ENCODE measurements around the gene AUTS2.

AUTS2 gene

DNA sequence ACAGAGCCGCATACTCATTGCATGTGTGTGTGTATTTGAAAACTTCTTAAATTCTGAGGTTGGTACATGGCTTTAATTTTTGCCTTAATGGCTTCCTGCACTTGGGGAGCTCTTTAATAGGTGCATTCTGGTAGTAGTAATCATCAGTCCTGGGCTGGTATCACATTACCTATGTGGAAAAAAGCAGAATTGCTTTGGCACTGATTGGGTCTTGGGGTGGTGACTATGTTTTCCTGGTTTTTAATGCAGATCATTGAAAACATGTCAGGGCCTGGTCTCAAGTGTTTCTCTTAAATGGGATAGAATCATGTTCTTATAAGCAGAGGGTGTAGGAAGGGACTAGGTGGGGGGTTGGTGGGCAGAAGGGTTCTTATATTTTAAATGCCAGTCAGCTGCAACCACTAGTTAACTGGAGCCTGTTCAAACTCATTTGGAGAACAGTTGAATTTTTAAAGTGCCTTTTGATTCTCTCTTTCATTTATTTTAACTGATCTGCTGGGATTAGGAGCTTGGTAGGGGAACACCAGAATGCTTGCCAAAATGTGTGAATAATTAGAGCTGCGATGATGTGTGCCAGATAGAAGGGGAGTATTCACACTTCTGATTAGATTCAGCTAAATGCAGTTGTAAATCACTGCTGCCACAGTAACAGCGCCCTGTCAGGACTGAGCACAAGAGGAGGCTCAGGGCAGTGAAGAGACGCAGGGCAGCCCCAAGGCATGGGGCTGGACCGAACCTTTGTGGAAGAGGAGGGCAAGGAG is 900.1 kb downstream of the AUTS2 start:
- no peak for DNase-seq (ENCODE audit: low read depth in 2 of 2)

DNA sequence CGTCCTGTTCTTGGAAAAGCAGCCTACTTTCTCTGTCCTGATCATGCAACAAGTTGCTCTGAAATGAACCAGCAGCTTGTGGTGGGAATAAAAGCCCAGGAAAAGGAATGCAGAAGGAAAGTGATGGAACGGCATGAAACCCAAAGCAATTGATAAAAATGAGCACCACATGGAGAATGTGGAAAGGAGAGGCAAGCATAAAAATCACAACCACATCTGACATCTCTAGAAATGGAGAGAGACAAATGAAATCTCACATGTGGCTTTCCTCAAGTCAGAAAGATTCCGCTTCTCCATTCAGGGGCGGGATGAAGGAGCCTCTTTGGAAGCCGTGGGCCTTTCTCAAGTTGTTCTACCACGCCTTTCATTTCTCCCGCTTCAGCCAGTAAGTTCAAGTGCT is 902.0 kb downstream of the AUTS2 start:
- no peak for DNase-seq (ENCODE audit: low read depth in 2 of 2)

DNA sequence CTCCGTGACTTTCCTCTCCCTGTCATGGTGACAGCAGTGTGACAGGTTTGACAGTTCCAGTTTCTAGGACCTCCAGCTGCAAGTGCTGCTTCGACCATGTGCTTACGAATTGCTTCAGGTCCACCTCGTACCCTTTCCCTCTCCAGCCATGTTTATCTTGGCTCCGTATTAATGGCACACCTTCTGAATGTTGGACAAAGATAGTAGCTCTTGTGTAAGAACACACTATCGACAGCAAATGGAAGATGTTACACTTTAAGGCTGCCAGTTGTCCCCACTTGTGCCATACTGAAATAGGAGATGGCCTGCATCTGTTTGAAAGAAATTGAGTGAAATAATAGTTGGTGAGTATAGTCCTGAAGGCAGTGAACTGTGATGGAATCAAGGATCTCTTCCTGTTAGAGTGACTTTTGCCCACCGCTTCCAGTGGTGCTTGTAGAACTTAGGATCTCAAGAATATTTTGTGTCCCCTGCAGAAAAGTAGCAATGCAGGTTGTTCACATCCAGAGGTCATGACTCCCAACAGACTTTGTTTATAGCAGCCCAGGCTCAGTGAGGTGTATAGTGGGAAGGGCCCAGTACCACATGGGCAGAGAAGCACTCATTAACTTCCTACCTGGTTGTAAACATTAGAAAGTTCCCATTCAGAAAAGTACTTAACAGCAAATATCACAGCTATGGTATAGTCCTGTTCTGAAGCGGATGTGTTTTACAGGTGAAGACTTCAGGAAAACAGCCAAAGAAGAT is 904.0 kb downstream of the AUTS2 start:
- DNase-seq (ENCODE audit: low read depth in 2 of 2), result no peak

DNA sequence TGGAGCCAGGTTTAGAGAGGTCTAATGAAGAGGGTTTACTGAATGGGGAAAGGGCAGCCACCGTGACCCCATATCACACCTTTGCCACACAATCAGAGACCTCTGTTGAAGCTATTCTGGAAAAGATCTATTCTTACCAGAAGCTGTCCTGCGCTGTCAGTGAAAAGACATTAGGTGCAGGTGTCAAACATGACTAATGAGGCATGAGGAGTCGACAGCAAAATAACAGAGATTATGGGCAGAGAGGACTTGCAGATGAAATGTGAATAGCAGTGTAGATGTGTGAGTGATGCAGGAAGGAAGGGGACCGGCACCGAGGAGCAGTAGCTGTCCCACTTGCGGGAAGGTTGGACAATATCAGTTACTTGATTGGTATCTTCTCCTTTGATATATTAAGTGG is 906.0 kb downstream of the AUTS2 start:
- no peak for DNase-seq (ENCODE audit: low read depth in 2 of 2)

DNA sequence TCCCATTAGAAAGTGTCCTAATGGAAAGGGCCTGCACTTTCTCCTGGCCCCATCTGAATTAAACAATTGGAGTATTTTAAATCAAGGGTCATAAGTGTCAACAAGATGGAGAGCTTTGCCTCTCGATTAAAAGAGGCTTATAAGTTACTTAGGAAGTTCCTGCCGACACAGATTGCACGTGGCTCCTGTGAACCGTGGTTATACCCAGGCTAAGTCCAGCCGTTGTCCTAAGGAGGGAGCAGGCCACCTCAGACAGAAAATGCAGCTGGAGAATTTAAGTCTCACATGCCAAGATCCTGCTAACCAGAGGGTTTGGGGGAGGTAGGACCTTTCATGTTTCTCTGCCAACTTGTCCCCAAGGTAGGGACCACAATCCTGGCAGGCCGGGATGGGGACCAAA is 907.2 kb downstream of the AUTS2 start:
- no peak for DNase-seq (ENCODE audit: low read depth in 2 of 2)

DNA sequence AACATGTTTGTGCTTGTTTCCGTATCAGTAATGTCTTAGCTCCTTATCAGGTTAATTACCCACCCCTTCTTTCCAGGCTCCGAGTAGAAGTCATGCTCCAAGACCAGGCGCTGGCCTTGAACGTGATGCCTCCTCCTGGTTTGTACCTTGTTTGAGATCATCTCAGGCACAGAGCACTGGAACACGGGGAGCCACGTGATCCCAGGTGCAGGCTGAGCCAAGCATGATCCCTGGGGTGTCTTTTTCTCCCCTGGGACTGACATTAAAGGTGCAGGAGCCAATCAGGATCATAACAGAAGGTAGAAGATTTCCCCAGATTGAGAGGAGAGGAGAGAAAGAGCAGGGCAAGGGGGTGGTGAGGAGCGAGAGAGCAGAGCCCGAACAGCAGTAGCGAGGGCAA is 907.6 kb downstream of the AUTS2 start:
- DNase-seq (ENCODE audit: low read depth in 2 of 2), result no peak

DNA sequence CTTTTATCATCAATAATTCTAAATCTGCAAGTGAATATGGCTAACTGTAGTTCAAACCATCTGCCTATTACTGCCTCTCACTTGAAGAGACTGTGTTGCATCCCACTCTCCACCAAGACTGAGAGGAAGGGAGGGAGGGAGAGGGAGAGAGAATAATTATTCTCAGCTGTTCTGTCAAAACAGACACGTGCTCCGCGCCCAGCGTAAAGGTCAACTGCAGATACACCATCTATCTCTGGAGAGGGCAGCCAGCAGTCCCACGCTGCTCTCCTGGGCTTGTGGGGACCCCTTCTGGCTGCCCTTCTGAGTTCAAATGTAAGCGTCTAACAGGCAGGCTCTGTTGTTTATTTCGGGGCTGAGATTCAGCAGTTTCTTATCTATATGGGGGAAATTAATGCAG is 908.2 kb downstream of the AUTS2 start:
- DNase-seq (ENCODE audit: low read depth in 2 of 2), result no peak

DNA sequence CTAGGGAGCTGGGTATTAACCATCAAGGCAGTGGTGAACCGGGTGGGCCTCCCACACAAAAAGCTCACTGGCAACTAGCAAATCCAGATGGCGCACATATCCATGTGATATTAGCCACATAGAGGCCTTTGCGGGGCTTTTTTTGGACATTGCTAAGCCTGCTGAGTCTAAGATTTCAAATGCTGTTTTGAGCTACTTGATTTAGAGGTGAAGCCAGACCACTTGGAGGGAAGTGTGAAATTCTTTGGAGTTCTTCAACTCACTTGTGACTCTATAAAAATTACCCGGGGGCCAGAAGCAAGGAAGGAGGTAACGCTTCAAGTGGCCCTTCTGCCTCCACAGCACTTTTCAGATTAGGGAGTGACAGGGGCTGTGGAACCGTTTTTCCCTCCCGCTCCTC is 913.9 kb downstream of the AUTS2 start:
- no peak for DNase-seq (ENCODE audit: low read depth in 2 of 2)

DNA sequence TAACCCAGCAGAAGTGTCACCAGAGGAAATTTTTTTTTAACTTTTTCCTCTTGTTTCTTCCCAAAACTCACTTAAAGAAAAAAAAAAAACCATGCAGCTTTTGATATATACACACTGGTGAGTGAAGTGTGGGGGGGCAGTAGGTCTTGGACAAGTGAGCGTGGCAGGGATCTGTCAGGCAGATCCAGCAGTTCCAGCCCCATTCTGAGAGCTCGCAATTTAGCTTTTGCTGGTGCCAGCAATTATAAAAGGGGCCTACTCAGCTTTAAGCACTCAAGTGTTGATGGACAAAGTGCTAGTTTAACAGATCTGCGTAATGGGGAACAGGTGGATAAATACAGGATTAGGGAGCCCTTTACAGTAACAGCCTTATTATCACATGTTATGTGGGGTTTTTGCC is 914.5 kb downstream of the AUTS2 start:
- DNase-seq (ENCODE audit: low read depth in 2 of 2), result no peak

DNA sequence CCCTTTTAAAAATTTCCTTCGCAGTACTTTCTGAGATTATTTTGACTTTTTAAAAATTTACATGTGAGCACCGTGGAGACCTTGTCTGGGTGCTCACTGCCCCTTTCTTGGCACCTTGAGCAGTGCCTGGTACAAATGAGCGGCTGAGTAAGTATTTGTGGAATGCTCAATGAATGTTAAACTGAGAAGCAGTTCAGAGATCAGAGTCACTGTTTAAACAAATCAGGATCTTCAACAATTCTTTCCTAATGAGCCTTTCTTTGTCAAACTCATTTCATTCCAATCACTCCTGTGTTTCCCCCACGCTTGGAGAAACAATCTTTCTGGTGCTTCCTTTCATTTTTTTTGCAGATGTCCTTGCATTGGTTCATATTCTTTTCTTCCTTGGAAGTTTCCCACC is 922.3 kb downstream of the AUTS2 start:
- DNase-seq (ENCODE audit: low read depth in 2 of 2), result no peak

DNA sequence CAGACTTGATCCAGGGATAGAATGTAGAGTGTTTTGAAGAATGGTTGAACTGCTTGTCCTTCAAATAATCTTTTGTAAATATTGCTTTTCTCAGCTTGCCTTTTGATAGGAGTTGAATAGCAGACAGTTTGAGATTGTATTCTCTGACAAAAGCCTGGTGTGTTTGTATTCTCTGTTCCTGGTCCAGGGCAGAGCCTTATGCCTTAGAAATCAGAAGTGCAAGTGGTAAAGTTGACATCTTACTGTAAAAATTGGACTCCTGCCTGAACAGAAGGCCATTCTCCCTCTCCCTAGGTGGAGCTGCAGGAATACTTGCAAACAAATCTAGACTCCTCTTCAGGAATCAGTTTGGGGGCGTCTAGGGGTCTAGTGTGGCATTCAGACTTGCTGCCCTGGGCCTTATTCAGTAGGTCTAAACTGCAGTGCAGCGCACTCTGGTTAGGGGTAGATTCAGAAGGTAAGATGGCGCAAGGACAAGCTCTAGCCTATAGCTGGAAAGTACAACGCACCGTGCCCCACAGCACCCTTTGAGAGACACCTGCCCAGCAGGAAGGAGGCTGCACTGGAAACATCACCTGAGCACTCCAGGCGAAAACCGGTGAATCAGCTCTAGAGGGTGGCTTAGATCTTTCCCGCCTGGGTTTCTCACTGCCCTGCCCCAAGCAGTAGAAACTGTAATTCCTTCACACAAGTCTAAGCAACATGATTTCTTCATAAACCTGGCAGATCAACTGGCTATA is 925.1 kb downstream of the AUTS2 start:
- DNase-seq (ENCODE audit: low read depth in 2 of 2), result no peak

DNA sequence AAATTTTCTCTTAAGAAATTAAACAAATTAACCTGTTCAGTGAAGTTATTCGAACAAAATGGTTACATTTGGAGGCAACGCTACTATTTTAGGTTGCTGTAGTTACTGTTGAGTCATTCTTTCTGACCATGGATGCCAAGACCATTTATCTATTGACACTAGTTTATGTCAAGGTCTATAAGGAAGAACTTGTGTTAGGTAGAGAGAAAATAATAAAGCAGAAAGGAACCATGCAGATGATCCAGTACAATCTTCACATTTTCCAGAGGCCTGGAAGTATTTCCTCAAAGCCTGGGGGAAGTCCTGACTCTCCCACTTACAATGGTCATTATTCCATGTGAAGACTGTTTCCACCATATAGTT is 925.7 kb downstream of the AUTS2 start:
- no peak for DNase-seq (ENCODE audit: low read depth in 2 of 2)

DNA sequence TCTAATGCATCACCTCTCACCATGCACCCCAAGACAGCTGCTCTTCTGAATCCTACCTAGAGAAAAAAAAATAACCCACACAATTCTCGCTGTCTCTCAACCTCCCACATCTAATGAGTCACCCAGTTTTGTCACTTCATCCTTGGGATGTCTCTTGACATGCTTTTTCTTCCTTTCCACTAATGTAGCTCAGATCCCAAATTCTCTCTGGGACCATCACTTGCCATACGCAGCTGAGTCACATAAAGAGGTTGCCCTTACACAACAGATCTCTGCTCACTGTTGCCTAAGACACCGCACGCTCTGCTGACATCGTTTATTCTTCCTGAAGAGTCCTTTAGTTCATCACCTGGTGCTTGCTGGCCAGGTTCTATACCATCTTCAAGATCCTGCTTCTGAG is 927.7 kb downstream of the AUTS2 start:
- no peak for DNase-seq (ENCODE audit: low read depth in 2 of 2)

DNA sequence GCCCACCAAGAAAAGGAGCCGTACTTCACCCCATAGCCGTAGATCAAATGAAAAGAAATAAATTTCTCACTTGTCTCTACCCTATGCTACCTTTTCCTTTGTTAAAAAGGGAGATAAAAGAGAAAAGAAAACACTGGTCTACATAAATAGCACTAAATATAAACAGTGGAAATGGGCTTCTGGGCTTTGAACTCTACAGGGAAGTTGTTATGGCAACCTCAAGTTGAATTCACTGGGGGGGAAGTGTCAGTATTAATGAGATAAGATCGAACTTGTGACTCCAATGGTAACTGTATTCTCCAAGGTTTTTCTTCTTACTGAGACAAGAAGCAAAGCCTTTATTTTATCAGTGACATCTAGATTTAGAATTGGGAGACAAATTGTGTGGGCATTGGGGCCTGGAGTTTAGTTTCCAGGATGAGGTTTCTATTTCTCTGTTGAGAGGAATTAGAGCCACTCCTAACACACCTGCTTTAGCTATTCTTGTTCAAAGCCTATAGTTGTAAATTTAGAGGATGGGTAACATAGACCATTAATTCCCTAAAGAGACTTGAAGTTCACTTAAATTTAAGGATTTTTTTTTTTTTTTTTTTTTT is 929.3 kb downstream of the AUTS2 start:
- no peak for DNase-seq (ENCODE audit: low read depth in 2 of 2)

DNA sequence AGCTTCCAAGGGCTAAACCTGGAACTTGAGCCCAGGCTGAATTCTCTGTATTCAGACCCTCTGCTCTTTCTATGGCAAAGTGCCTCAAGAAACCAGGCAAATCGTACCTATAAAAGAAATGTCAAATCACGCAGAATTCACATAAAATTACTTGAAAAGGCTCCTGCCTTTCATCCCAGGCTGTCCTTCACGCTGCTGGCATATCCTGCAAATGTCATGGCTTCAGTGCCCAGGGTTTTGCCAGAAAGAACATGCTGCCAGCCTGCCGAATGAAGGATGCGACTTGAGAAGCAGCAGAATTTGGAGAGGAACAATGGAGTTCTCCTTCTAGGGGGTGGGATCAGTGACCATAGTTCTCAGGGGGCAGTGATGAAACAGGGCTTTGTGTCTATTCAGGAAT is 931.2 kb downstream of the AUTS2 start:
- DNase-seq (ENCODE audit: low read depth in 2 of 2), result no peak

DNA sequence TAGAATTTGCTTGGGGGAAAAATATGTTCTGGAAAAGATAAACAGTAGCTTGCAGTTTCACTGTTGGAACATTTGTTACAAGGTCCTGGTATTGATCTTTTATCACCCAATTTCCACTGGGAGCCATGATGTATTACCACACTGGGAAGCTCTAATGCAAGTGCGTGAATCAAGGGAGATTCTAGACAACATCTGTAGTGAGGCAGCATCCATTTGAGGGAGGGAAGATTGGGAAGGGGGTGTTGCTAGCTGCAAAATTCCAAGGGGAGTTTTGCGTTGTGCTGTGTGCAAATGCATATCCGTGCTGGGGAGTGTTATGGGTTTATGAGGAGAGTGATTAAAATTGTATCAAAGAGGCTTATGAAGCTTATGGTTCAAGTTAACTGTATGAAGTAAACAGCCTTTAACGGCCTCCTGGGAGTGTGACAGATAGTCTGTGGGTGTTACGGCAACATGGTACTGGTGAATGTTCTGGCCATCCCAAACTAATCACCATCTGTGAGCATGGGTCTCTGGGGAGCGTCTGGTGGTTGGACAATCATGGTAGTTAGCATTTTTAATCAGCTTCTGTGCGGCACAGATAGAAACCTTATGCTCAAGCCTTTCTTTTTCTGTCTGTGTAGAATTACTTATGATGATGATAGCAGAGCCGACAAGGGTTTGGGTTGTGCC is 931.8 kb downstream of the AUTS2 start:
- no peak for DNase-seq (ENCODE audit: low read depth in 2 of 2)

DNA sequence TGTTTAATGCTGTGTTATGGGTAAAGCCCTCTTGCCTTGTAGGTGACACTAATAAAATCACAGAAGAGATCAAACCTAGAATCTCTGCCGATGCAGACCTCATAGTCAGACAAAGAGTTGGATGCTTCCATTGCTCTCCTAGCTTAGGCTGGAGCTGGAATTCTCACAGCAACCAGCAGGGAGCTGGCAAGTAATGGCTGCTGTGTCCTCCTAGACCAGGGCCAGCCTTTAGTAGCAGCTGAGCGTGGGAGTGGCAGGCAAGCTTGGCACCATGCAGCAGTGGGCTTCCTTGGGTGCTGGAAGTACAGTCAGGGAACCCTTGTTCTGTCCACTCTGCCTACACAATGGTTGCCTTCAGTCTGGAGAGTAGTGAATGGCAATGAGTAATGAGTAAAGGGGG is 935.3 kb downstream of the AUTS2 start:
- no peak for DNase-seq (ENCODE audit: low read depth in 2 of 2)

DNA sequence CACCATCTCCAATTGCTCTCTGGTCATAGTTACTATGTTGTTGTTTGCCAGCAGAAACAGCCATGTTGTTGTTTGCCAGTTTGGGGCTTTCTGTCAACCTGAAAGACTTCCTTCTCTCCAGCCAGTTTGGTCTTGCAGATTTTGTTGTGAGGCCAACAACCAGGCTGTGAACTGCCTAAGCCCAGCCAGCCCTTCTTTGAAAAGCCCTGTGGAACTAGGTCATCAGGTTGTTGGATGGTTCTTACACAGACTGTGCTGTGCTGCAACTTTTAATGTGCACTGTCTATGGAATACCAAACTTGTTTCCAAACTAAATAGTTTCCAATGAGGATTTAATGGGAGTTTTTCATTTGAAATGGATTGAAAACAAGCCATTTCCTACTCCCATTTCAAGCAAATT is 940.9 kb downstream of the AUTS2 start:
- no peak for DNase-seq (ENCODE audit: low read depth in 2 of 2)

DNA sequence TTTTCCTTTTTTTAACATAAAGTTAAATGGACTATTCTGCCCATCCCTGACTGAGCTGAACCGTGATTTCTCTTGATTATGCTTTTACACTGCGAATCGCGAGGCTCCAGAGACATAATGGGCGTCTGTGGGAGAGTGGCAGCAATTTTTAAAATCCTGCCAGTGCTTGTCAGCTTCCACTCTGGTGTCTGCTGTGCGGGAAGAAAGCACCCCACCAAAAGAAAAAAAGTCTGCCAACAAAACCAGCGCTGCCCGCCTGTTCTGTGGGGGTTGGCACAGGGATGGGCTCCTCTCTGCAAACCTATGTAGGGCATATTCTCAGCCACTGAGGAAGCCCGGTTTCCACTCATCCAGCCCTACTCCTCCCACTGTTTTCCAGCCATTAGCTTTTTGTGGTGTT is 941.3 kb downstream of the AUTS2 start:
- DNase-seq (ENCODE audit: low read depth in 2 of 2), result no peak

DNA sequence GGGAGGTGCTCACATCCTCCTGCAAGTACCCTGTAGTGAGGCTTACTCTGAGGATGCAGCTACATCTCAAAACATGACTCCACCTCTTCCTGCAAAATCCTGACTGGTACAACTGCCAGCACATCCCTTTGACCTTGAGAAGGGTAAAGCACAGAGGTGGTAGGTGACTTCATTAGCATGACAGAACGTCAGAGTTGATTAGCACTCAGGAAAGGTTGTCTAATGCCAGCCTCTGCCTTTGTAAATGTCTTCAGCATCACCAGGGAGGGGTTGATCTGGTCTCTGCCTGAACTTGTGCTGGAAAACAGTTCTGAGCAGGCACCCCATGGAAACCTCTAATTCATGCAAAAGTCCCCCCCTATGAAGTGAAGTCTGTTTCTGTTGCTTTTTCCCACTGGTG is 942.4 kb downstream of the AUTS2 start:
- DNase-seq (ENCODE audit: low read depth in 2 of 2), result no peak

DNA sequence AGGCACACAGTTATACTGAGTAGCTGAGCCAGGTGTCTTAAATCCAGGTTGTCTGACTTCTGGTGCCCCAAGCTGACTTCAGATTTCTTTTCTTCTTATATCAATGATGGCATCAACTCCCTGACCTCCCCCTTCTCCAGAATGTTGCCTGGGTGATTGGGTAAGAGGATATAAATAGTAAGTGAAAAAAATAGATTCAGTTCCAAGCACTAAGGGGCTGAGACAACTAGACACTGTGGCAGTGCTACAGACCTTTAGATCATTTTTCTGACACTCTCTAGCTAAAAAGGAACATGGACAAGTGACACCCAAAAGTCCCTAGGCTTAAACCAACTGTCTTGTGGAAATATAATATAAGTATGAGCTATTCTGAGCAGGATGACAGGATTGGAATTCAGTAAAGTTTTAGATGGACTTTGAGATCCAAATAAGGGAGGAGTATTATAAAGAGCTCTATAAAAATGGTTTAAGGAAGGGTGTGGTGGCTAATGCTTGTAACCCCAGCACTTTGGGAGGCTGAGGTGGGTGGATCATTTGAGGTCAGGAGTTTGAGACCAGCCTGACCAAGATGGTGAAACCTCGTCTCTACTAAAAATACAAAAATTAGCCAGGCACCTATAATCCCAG is 944.6 kb downstream of the AUTS2 start:
- no peak for DNase-seq (ENCODE audit: low read depth in 2 of 2)

DNA sequence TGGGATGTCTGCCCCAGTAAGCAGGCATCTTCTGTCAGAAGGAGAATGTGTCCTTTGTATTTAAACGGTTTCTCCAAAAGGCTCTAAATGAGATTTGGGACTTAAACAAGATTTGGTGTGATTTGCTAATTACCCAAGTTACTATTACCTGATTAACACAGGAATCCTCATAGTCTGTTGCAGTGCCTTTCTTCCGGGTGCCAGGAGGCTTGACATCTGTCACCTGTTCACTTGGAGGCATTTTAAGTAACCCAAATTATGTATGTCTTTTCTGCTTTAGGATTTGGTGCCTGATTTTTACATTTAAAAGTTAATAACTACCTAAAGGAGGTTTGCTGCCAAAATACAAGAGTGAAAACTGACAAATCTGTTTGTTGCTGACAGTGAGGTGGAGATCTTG is 945.7 kb downstream of the AUTS2 start:
- no peak for DNase-seq (ENCODE audit: low read depth in 2 of 2)

Measured in stimulated activated CD8-positive, alpha-beta memory T cell treated with anti-CD3 and anti-CD28 coated beads, Interleukin-2, amount 100 ng/mL, for 1 hour (primary cell).